PC-9 (cell line): ENCODE results near the gene OTUD7B. TPM values are rescaled to one million over a fixed set of nuclear protein-coding genes. Genes with fewer than 3 reads are reported as not detected.

Experiments used
- BruUV-seq: library from RNA; stranded (reverse); fragments of 400-500 nt; replicated peaks from 2 replicates; lab custom pipeline; 2021; lab: Mats Ljungman, UMichigan
- CTCF ChIA-PET: fragments of 300-600 bp; sonication (Branson Sonifier 250); formaldehyde crosslinking; loops from one replicate; lab custom pipeline; 2022; ENCODE audit warnings: antibody characterized with exemption; lab: Charles Lee
- POLR2A ChIA-PET: fragments of 300-600 bp; sonication (Branson Sonifier 250); formaldehyde crosslinking; loops from one replicate; lab custom pipeline; 2022; ENCODE audit warnings: antibody characterized with exemption; ENCODE audit not compliant: unreplicated experiment; lab: Charles Lee
- DNase-seq, 2 experiments: peaks; one replicate each; pipeline versions ENCODE4 v3.0.0 to v3.0.0-alpha.2; 2015 to 2022; ENCODE audit warnings: mixed read lengths in 1 of 2
- H2AFZ ChIP-seq: fragments of 200-600 bp; sonication (generic); 2 replicates; pipeline ENCODE4 v1.8.1; 2017; ENCODE audit warnings: antibody characterized with exemption
- H3F3A ChIP-seq: fragments of 200-600 bp; sonication (generic); 2 replicates; pipeline ENCODE4 v1.8.1; 2017; ENCODE audit warnings: antibody characterized with exemption, mild to moderate bottlenecking, low read depth; ENCODE audit not compliant: insufficient read depth
- H3K27ac ChIP-seq: fragments of 200-600 bp; sonication (generic); 2 replicates; pipeline ENCODE4 v1.6.1; 2016; ENCODE audit warnings: mixed run types
- H3K27me3 ChIP-seq: fragments of 200-600 bp; sonication (generic); 2 replicates; pipeline ENCODE4 v1.6.1; 2016; ENCODE audit warnings: low read depth, mixed run types; ENCODE audit not compliant: insufficient read depth
- H3K36me3 ChIP-seq: fragments of 200-600 bp; sonication (generic); 2 replicates; pipeline ENCODE4 v1.6.1; 2016; ENCODE audit warnings: low read depth, mixed run types
- H3K4me1 ChIP-seq: fragments of 200-600 bp; sonication (generic); replicated peaks from 2 replicates; pipeline ENCODE4 v1.6.1; 2016; ENCODE audit warnings: mixed run types; ENCODE audit not compliant: insufficient read depth
- H3K4me2 ChIP-seq: fragments of 200-600 bp; sonication (generic); 2 replicates; pipeline ENCODE4 v1.6.1; 2017; ENCODE audit warnings: mixed run types
- H3K4me3 ChIP-seq: fragments of 200-600 bp; sonication (generic); 2 replicates; pipeline ENCODE4 v1.6.1; 2016; ENCODE audit warnings: mixed run types
- H3K79me2 ChIP-seq: fragments of 200-600 bp; sonication (generic); 2 replicates; pipeline ENCODE4 v1.6.1; 2017; ENCODE audit warnings: low read depth, mixed run types
- H3K9me2 ChIP-seq: fragments of 200-600 bp; sonication (generic); 2 replicates; pipeline ENCODE4 v1.8.1; 2017; ENCODE audit warnings: mild to moderate bottlenecking; ENCODE audit not compliant: insufficient read depth
- H3K9me3 ChIP-seq: fragments of 200-600 bp; sonication (generic); 2 replicates; pipeline ENCODE4 v1.8.1; 2016; ENCODE audit warnings: low read depth; ENCODE audit not compliant: insufficient read depth
- H4K20me1 ChIP-seq: fragments of 200-600 bp; sonication (generic); 2 replicates; pipeline ENCODE4 v1.8.1; 2017; ENCODE audit not compliant: insufficient read depth
- EZH2 ChIP-seq: fragments of 200-600 bp; sonication (generic); IDR thresholded peaks from 2 replicates; pipeline ENCODE4 v1.8.0; 2017; ENCODE audit warnings: antibody characterized with exemption, low read depth
- intact Hi-C: fragments of 100-400 bp; cut with micrococcal nuclease; formaldehyde crosslinking; loops from one replicate; pipeline ENCODE4 v1.10.0; 2022; ENCODE audit not compliant: unreplicated experiment
- total RNA-seq: library from RNA; stranded (reverse); gene quantifications from 2 replicates; pipeline ENCODE4 v1.2.3, GENCODE V29; 2021
- TF ChIP-seq, protein P1 (sequence below): fragments of 200-600 bp; sonication (generic); conservative IDR thresholded peaks from 2 replicates; pipeline ENCODE4 v1.6.1; 2017; ENCODE audit warnings: mixed run types, antibody characterized with exemption, mild to moderate bottlenecking, moderate library complexity

The OTUD7B gene
- total RNA-seq, 1 experiment from 2014 or later: 30.2 TPM

DNA sequence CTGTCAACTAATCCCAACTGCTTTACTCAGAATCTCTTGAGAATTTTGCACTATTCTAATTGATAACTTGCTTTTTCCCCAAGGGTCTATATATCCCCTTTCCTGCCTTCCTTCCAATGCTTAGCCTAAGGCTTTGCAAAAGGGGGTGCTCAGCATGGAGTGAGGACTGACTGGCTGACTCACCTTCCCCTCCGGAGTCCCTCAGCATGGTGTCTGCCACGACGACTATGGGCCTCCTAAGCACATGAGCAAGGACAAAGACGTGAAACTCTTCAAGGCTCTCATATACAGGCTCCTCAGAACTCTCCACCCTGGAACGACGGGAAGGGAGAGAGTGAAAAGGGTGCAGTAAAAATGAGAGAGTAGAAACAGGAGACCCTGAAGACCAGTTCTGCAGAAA lies 60.6 kb downstream of the OTUD7B start:
- no peak for DNase-seq
- Histone ChIP-seq H3F3A (peaks cover 6% of the 10 kb centered on the region; the same call in 1 of the 2 replicates), H3K27ac (no peak overlapping the region), H3K79me2 (no peaks in the 10 kb centered on the region), H3K4me3 (no peak overlapping the region), H3K4me2 (no peak overlapping the region), H4K20me1 (no peaks in the 10 kb centered on the region), H3K36me3 (peaks cover 13% of the 10 kb centered on the region; the same call in 1 of the 2 replicates), H3K9me2 (no peaks in the 10 kb centered on the region), H3K27me3 (no peaks in the 10 kb centered on the region), H3K9me3 (no peaks in the 10 kb centered on the region), H2AFZ (no peak overlapping the region), H3K4me1 (no peaks in the 10 kb centered on the region)
- TF ChIP-seq EZH2: no peak
- TF ChIP-seq, protein P1, sequence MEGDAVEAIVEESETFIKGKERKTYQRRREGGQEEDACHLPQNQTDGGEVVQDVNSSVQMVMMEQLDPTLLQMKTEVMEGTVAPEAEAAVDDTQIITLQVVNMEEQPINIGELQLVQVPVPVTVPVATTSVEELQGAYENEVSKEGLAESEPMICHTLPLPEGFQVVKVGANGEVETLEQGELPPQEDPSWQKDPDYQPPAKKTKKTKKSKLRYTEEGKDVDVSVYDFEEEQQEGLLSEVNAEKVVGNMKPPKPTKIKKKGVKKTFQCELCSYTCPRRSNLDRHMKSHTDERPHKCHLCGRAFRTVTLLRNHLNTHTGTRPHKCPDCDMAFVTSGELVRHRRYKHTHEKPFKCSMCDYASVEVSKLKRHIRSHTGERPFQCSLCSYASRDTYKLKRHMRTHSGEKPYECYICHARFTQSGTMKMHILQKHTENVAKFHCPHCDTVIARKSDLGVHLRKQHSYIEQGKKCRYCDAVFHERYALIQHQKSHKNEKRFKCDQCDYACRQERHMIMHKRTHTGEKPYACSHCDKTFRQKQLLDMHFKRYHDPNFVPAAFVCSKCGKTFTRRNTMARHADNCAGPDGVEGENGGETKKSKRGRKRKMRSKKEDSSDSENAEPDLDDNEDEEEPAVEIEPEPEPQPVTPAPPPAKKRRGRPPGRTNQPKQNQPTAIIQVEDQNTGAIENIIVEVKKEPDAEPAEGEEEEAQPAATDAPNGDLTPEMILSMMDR: no peak
- no TSS peak for BruUV-seq
- intact Hi-C loops: no loop called here
- ChIA-PET POLR2A (interaction anchor here (0.6 to 0.8 kb wide), 2 partner anchors 10 to 46 kb away, joined by 4 to 19 read pairs; no protein-coding TSS in a partner anchor), CTCF (no interaction called here)

DNA sequence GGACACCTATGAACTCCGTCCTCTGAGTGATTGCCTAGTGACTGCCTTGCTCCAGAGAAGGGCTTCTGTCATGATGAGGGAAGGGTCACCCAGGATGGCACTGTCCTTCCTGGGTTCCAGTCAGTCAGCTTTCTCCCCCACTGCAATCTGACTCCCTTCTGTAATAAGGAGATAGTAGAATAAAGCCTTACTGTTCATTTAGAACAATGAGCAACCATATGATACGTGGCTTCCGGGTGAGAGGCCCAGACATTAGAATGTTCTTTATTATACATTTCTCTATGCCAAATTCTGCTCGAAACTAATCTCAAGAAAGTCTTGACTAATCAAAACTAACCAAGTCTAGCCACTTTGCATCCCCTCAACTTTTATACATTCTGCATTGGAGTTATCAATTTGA lies 65.3 kb downstream of the OTUD7B start:
- no peaks in the 10 kb centered on the region for H3K79me2 ChIP-seq
- no peak for DNase-seq
- H3K4me3 ChIP-seq: no peak overlapping the region
- no peak overlapping the region for H3K27ac ChIP-seq
- BruUV-seq: no TSS peak
- H4K20me1 ChIP-seq: no peaks in the 10 kb centered on the region
- peaks cover 21% of the 10 kb centered on the region for H3F3A ChIP-seq
- no peaks in the 10 kb centered on the region for H3K9me2 ChIP-seq
- no peaks in the 10 kb centered on the region for H3K27me3 ChIP-seq
- no peaks in the 10 kb centered on the region for H3K9me3 ChIP-seq
- peaks cover 14% of the 10 kb centered on the region; the same call in 1 of the 2 replicates for H3K36me3 ChIP-seq
- ChIA-PET CTCF (no interaction called here), POLR2A (no interaction called here)
- intact Hi-C loops: no loop called here
- no peak overlapping the region for H2AFZ ChIP-seq
- H3K4me1 ChIP-seq: peaks cover 12% of the 10 kb centered on the region
- H3K4me2 ChIP-seq: no peak overlapping the region
- TF ChIP-seq, protein P1: no peak
- TF ChIP-seq EZH2: no peak

DNA sequence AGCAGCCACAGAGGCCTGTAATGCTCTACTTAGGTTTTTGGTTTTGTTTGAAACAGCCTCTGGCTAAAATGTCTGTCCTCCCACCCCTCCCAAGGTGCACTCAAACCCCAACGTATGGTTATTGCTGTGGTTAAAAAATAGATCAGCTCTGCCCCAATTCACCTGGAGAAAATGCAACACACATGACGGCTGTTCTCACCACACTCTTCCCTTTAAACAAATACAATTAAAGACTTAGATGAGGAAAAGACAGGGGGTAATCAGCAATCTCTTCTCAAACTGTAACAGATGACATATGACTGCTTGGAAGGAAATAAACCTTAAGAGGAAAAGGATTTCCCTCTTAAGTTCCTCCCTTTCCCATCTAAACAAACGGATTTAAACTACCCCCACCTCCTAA lies 67.6 kb downstream of the OTUD7B start:
- no peak for DNase-seq
- no peak overlapping the region for H3K4me3 ChIP-seq
- intact Hi-C loops: no loop called here
- H4K20me1 ChIP-seq: no peaks in the 10 kb centered on the region
- no peaks in the 10 kb centered on the region for H3K9me2 ChIP-seq
- ChIA-PET POLR2A (no interaction called here), CTCF (no interaction called here)
- no peaks in the 10 kb centered on the region for H3K79me2 ChIP-seq
- no peaks in the 10 kb centered on the region for H3K27me3 ChIP-seq
- no TSS peak for BruUV-seq
- no peak for TF ChIP-seq EZH2
- TF ChIP-seq, protein P1: no peak
- peak overlapping the region; percentile 10; the same call in 1 of the 2 replicates for H3K27ac ChIP-seq
- H3K4me2 ChIP-seq: no peak overlapping the region
- H3K9me3 ChIP-seq: no peaks in the 10 kb centered on the region
- H2AFZ ChIP-seq: no peak overlapping the region
- H3K4me1 ChIP-seq: peaks cover 26% of the 10 kb centered on the region
- H3K36me3 ChIP-seq: peaks cover 14% of the 10 kb centered on the region; the same call in 1 of the 2 replicates
- H3F3A ChIP-seq: peaks cover 43% of the 10 kb centered on the region
